Stimulated activated CD8-positive, alpha-beta memory T cell treated with anti-CD3 and anti-CD28 coated beads, Interleukin-12 subunit alpha, Interleukin-12 subunit beta, amount 100 ng/mL, for 24 hours (primary cell): ENCODE results near the gene WIZ.

Source experiments
- DNase-seq: peaks from one replicate; pipeline ENCODE4 v3.0.0-alpha.2; 2020; ENCODE audit errors: extremely low read depth

WIZ gene

GRCh38 chr19:15374105-15374651 is 75.6 kb downstream of the WIZ start:
- no peak for DNase-seq

GRCh38 chr19:15373644-15374043 is 76.1 kb downstream of the WIZ start:
- DNase-seq: no peak

GRCh38 chr19:15372891-15373301 is 76.9 kb downstream of the WIZ start:
- no peak for DNase-seq

- no peak for DNase-seq
Measured at GRCh38 chr19:15372470-15372869, 77.3 kb downstream of the WIZ start.

GRCh38 chr19:15371786-15372380 is 77.9 kb downstream of the WIZ start:
- DNase-seq: no peak

- no peak for DNase-seq
Measured at GRCh38 chr19:15371119-15371518, 78.6 kb downstream of the WIZ start.
